Measurements from ENCODE around the gene KIRREL1. TPM values are rescaled to one million over a fixed set of nuclear protein-coding genes. Genes with fewer than 3 reads are reported as not detected.
"Not testable (repeated sequence)": the region's sequence is repeated elsewhere in the genome, so short reads cannot be mapped to it uniquely, and the experiment has no call there.

The KIRREL1 gene
- total RNA-seq, 1 experiment from 2014 or later = 30.5 TPM

- H2BK12ac ChIP-seq (ENCODE audit: insufficient read length, low read depth, low read length) = no peak overlapping the region
- H4K20me1 ChIP-seq (ENCODE audit: control insufficient read depth, insufficient read depth, insufficient read length) = no peaks in the 10 kb centered on the region
- H3K9me3 ChIP-seq (ENCODE audit: control insufficient read depth, low read depth, low read length) = no peaks in the 10 kb centered on the region
- no peaks in the 10 kb centered on the region for H3K79me2 ChIP-seq (ENCODE audit: insufficient read depth, low read length)
- no peak overlapping the region for H3T11ph ChIP-seq (ENCODE audit: low read length)
- no peak for DNase-seq
- H3K23me2 ChIP-seq (ENCODE audit: insufficient read length, low read depth, low read length, poor library complexity, severe bottlenecking) = no peaks in the 10 kb centered on the region
- H2AFZ ChIP-seq (ENCODE audit: low read length) = no peak overlapping the region
- H3K4me2 ChIP-seq (ENCODE audit: insufficient read depth, insufficient read length, low read length) = no peak overlapping the region
- H3K14ac ChIP-seq (ENCODE audit: insufficient read depth, low read length) = no peak overlapping the region
- H3K4me3 Mint-ChIP-seq = no peak overlapping the region
- no peaks in the 10 kb centered on the region; the same call in 1 of the 2 replicates for H3K27me3 Mint-ChIP-seq (ENCODE audit: low read depth)
- H4K8ac ChIP-seq (replicated peaks; ENCODE audit: insufficient read length, low read depth, low read length) = no peak overlapping the region
- H4K91ac ChIP-seq (ENCODE audit: insufficient read length, low read depth, low read length) = no peak overlapping the region
- H3K27ac Mint-ChIP-seq = no peak overlapping the region
- H4K5ac ChIP-seq (ENCODE audit: insufficient read length, low read depth, low read length) = no peak overlapping the region
- H3K4me1 ChIP-seq (ENCODE audit: insufficient read depth, low read length) = no peaks in the 10 kb centered on the region; the same call in 1 of the 2 replicates
- TF ChIP-seq, protein P1, sequence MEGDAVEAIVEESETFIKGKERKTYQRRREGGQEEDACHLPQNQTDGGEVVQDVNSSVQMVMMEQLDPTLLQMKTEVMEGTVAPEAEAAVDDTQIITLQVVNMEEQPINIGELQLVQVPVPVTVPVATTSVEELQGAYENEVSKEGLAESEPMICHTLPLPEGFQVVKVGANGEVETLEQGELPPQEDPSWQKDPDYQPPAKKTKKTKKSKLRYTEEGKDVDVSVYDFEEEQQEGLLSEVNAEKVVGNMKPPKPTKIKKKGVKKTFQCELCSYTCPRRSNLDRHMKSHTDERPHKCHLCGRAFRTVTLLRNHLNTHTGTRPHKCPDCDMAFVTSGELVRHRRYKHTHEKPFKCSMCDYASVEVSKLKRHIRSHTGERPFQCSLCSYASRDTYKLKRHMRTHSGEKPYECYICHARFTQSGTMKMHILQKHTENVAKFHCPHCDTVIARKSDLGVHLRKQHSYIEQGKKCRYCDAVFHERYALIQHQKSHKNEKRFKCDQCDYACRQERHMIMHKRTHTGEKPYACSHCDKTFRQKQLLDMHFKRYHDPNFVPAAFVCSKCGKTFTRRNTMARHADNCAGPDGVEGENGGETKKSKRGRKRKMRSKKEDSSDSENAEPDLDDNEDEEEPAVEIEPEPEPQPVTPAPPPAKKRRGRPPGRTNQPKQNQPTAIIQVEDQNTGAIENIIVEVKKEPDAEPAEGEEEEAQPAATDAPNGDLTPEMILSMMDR (conservative IDR thresholded peaks at IDR 0.05) = no peak
- H2BK5ac ChIP-seq (ENCODE audit: insufficient read length, low read length) = no peak overlapping the region
- H2AK5ac ChIP-seq (ENCODE audit: insufficient read length, low read length) = no peak overlapping the region
- H2BK20ac ChIP-seq (ENCODE audit: low read depth, low read length, poor library complexity, severe bottlenecking) = no peak overlapping the region
- H3K18ac ChIP-seq (ENCODE audit: insufficient read length, low read depth, low read length) = no peak overlapping the region
- no peaks in the 10 kb centered on the region for H3K27me3 ChIP-seq (ENCODE audit: insufficient read depth, low read length)
- H3K27ac ChIP-seq (ENCODE audit: insufficient read length, low read depth, low read length) = no peak overlapping the region
- no peak overlapping the region for H3K23ac ChIP-seq (ENCODE audit: insufficient read length, low read depth, low read length)
- H2BK120ac ChIP-seq (ENCODE audit: low read depth, low read length, poor library complexity, severe bottlenecking) = no peak overlapping the region
- no peak overlapping the region for H2BK15ac ChIP-seq (ENCODE audit: low read depth, low read length)
- no peak overlapping the region for H3K56ac ChIP-seq (ENCODE audit: insufficient read length, low read depth, low read length)
- H3K79me1 ChIP-seq (ENCODE audit: insufficient read depth, low read depth, low read length, poor library complexity, severe bottlenecking) = no peaks in the 10 kb centered on the region
- no peaks in the 10 kb centered on the region for H3K36me3 Mint-ChIP-seq (ENCODE audit: insufficient read depth in 1 of 3, low read depth in 3 of 3)
- H3K4ac ChIP-seq (ENCODE audit: low read depth, low read length) = no peak overlapping the region
- peaks cover 20 to 28% of the 10 kb centered on the region in 2 experiments for H3K4me1 Mint-ChIP-seq
- no peaks in the 10 kb centered on the region; a peak in 2 of 5 replicates for H3K9me3 Mint-ChIP-seq
- H3K9ac ChIP-seq (ENCODE audit: extremely low read depth, insufficient read length, low read length) = no peak overlapping the region
- no CpG with 5 or more reads among the region's 2 CpGs for WGBS (ENCODE audit: extremely low coverage, insufficient read length, low lambda C conversion rate)
Observed at GRCh38 chr1:158126425-158126824, 133.0 kb downstream of the KIRREL1 start.

DNA sequence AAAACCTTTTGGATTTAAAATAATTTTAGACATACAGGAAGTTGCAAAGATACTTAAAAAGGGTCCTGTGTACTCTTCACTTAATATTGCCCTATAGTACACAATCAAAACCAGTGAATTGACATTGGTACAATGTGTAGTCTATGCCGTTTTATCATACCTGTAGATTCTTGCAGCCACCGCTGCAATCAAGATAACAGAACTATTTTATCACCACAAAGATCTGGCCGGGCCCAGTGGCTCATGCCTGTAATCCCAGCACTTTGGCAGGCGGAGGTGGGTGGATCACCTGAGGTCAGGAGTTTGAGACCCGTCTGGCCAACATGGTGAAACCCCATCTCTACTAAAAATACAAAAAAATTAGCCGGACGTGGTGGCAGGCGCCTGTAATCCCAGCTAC lies 135.1 kb downstream of the KIRREL1 start:
- not testable (repeated sequence) for DNase-seq; H3K14ac ChIP-seq (ENCODE audit: insufficient read depth, low read length); H3K4me2 ChIP-seq (ENCODE audit: insufficient read depth, insufficient read length, low read length); H3K4ac ChIP-seq (ENCODE audit: low read depth, low read length); H2BK120ac ChIP-seq (ENCODE audit: low read depth, low read length, poor library complexity, severe bottlenecking); H3K36me3 Mint-ChIP-seq (ENCODE audit: insufficient read depth in 1 of 3, low read depth in 3 of 3); H2BK15ac ChIP-seq (ENCODE audit: low read depth, low read length); H3K27me3 Mint-ChIP-seq (ENCODE audit: low read depth); H3T11ph ChIP-seq (ENCODE audit: low read length); H2BK5ac ChIP-seq (ENCODE audit: insufficient read length, low read length); H2AFZ ChIP-seq (ENCODE audit: low read length); H4K8ac ChIP-seq (replicated peaks; ENCODE audit: insufficient read length, low read depth, low read length); H4K20me1 ChIP-seq (ENCODE audit: control insufficient read depth, insufficient read depth, insufficient read length); H2AK5ac ChIP-seq (ENCODE audit: insufficient read length, low read length); H3K23ac ChIP-seq (ENCODE audit: insufficient read length, low read depth, low read length); H3K4me1 ChIP-seq (ENCODE audit: insufficient read depth, low read length); H3K23me2 ChIP-seq (ENCODE audit: insufficient read length, low read depth, low read length, poor library complexity, severe bottlenecking); H3K27me3 ChIP-seq (ENCODE audit: insufficient read depth, low read length); H3K4me3 Mint-ChIP-seq; H3K9ac ChIP-seq (ENCODE audit: extremely low read depth, insufficient read length, low read length); H2BK12ac ChIP-seq (ENCODE audit: insufficient read length, low read depth, low read length); H4K5ac ChIP-seq (ENCODE audit: insufficient read length, low read depth, low read length); H3K56ac ChIP-seq (ENCODE audit: insufficient read length, low read depth, low read length); H3K27ac Mint-ChIP-seq; H3K9me3 Mint-ChIP-seq; H3K79me2 ChIP-seq (ENCODE audit: insufficient read depth, low read length); H3K27ac ChIP-seq (ENCODE audit: insufficient read length, low read depth, low read length); H3K9me3 ChIP-seq (ENCODE audit: control insufficient read depth, low read depth, low read length); H2BK20ac ChIP-seq (ENCODE audit: low read depth, low read length, poor library complexity, severe bottlenecking); H3K18ac ChIP-seq (ENCODE audit: insufficient read length, low read depth, low read length); H4K91ac ChIP-seq (ENCODE audit: insufficient read length, low read depth, low read length); H3K79me1 ChIP-seq (ENCODE audit: insufficient read depth, low read depth, low read length, poor library complexity, severe bottlenecking)
- no CpG with 5 or more reads among the region's 8 CpGs for WGBS (ENCODE audit: extremely low coverage, insufficient read length, low lambda C conversion rate)
- peaks cover 17 to 23% of the 10 kb centered on the region in 2 experiments for H3K4me1 Mint-ChIP-seq

Measured in H9 (cell line).